Left lung (tissue), 10 donors: ENCODE measurements around the gene POU6F2. TPM values are rescaled to one million over a fixed set of nuclear protein-coding genes. Genes with fewer than 3 reads are reported as not detected.
"Not testable (repeated sequence)": the region's sequence is repeated elsewhere in the genome, so short reads cannot be mapped to it uniquely, and the experiment has no call there.

Source experiments
- ATAC-seq: fragments of 200-7000 bp; cut with Tn5 transposase; one replicate; pipeline ENCODE4 v1.9.1; 2020; ENCODE audit warnings: moderate library complexity
- DNase-seq, 4 donors: peaks; one replicate each; pipeline ENCODE4 v3.0.0-alpha.2; 2013 to 2020
- H3K27ac ChIP-seq, 2 donors: fragments of 200-600 bp; sonication (generic) in 1 of 2; one replicate each; pipeline versions ENCODE4 v1.5.0 to v1.8.0; 2020 to 2021
- H3K27me3 ChIP-seq, 2 donors: fragments of 200-600 bp; sonication (generic) in 1 of 2; one replicate each; pipeline versions ENCODE4 v1.5.0 to v1.8.0; 2020 to 2021
- H3K36me3 ChIP-seq, 2 donors: fragments of 200-600 bp; sonication (generic) in 1 of 2; one replicate each; pipeline versions ENCODE4 v1.5.0 to v1.8.0; 2020 to 2021
- H3K4me1 ChIP-seq, 2 donors: fragments of 200-600 bp; one replicate each; pipeline ENCODE4 v1.8.0; 2021
- H3K4me3 ChIP-seq, 2 donors: fragments of 200-600 bp; sonication (generic) in 1 of 2; one replicate each; pipeline versions ENCODE4 v1.5.0 to v1.8.0; 2020 to 2021; ENCODE audit warnings: mild to moderate bottlenecking in 1 of 2
- H3K9me3 ChIP-seq, 2 donors: fragments of 200-600 bp; sonication (generic) in 1 of 2; one replicate each; pipeline versions ENCODE4 v1.5.0 to v1.8.0; 2020 to 2021
- intact Hi-C, 2 donors: fragments of 100-400 bp; cut with DNase I; formaldehyde crosslinking; loops; one replicate each; pipeline versions ENCODE4 v1.11.2 to v1.14.2; 2022
- polyA plus RNA-seq, 6 donors: library from polyadenylated mRNA; unstranded; fragments of 120-200 nt; gene quantifications; one replicate each; pipeline ENCODE4 v1.2.1, GENCODE V29; 2013; ENCODE audit not compliant: insufficient read length in 6 of 6
- total RNA-seq, 2 donors: library from RNA; stranded (reverse); fragmentation: NEBNext Ultra II Directional; extraction: Animal tissue kit (Norgen Biotek cat#: 25700); gene quantifications; one replicate each; pipeline ENCODE4 v1.2.1, GENCODE V29; 2021
- TF ChIP-seq, protein P1 (sequence below), 2 donors: fragments of 200-600 bp; sonication (generic) in 1 of 2; IDR thresholded peaks; one replicate each; pipeline versions ENCODE4 v1.5.0 to v1.8.0; 2021; ENCODE audit warnings: antibody characterized with exemption in 2 of 2
- donor health status: DM: no; HTN: yes; CAD: no.
- donor health status: DM: no; HTN: no; CAD: no.

The POU6F2 gene
- total and polyA plus RNA-seq, 8 donors = 0.08 to 0.32 (median 0.18) TPM; not detected in 3

DNA sequence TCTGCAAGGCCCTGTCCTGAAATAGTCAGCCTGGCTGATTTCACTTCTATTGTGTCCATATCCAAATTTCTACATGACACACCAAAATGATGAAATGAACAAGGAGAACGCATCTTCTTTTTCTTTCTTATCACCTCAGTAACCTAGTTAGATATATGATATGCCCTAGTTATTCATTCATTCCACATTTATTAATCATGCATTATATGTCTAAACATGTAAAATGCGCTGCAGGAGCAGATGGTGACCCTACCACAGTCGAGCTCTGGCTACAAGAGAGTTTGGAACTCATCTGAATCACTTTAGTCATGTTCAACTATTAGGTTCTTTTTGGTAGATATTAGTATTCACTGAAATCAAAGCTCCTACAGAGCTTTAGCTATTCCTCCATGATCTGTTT is 36.9 kb upstream of the POU6F2 start:
- DNase-seq (no peak), ATAC-seq (no peak)
- H3K27me3 ChIP-seq = no peaks in the 10 kb centered on the region
- no peaks in the 10 kb centered on the region for H3K36me3 ChIP-seq
- no peaks in the 10 kb centered on the region for H3K9me3 ChIP-seq
- H3K4me3 ChIP-seq = no peak overlapping the region
- H3K27ac ChIP-seq = no peak overlapping the region
- TF ChIP-seq, protein P1, sequence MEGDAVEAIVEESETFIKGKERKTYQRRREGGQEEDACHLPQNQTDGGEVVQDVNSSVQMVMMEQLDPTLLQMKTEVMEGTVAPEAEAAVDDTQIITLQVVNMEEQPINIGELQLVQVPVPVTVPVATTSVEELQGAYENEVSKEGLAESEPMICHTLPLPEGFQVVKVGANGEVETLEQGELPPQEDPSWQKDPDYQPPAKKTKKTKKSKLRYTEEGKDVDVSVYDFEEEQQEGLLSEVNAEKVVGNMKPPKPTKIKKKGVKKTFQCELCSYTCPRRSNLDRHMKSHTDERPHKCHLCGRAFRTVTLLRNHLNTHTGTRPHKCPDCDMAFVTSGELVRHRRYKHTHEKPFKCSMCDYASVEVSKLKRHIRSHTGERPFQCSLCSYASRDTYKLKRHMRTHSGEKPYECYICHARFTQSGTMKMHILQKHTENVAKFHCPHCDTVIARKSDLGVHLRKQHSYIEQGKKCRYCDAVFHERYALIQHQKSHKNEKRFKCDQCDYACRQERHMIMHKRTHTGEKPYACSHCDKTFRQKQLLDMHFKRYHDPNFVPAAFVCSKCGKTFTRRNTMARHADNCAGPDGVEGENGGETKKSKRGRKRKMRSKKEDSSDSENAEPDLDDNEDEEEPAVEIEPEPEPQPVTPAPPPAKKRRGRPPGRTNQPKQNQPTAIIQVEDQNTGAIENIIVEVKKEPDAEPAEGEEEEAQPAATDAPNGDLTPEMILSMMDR (IDR thresholded peaks at IDR 0.05) = no peak
- intact Hi-C loops = no loop called here
- H3K4me1 ChIP-seq = no peaks in the 10 kb centered on the region

- ATAC-seq (no peak), DNase-seq (no peak)
- TF ChIP-seq, protein P1 (IDR thresholded peaks at IDR 0.05) = no peak
- Histone ChIP-seq H3K4me1 (no peaks in the 10 kb centered on the region), H3K27me3 (no peaks in the 10 kb centered on the region), H3K36me3 (no peaks in the 10 kb centered on the region), H3K4me3 (no peak overlapping the region), H3K9me3 (no peaks in the 10 kb centered on the region), H3K27ac (no peak overlapping the region)
- intact Hi-C loops = no loop called here
These were observed 35.2 kb upstream of the POU6F2 start for GRCh38 chr7:38942431-38943051.

DNA sequence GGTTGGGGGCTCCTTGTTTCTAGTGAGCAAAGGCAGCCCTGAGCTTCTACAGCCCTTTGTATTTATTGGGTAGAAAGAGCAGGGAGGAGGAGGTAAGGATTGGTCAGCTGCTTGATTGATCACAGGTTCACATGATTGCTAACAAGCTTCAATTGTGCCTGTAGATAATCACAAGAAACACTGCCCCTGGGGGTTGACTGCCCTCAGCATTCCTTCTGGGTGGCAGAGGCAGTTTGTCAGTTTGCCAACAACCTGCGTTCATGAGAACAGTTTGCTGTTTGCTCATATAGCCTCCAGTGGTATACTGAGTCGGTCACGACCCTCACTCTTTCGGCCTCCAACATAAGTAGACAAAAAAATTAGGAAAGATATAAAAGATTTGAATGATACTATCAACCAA is 30.2 kb upstream of the POU6F2 start:
- H3K9me3 ChIP-seq, H3K4me3 ChIP-seq, H3K36me3 ChIP-seq, H3K4me1 ChIP-seq, ATAC-seq, H3K27ac ChIP-seq, intact Hi-C loops, H3K27me3 ChIP-seq, DNase-seq: not testable (repeated sequence)

- DNase-seq (no peak), ATAC-seq (no peak)
- Histone ChIP-seq H3K36me3 (no peaks in the 10 kb centered on the region), H3K4me1 (no peaks in the 10 kb centered on the region), H3K27ac (no peak overlapping the region), H3K27me3 (no peaks in the 10 kb centered on the region), H3K9me3 (no peaks in the 10 kb centered on the region), H3K4me3 (no peak overlapping the region)
- TF ChIP-seq, protein P1 (IDR thresholded peaks at IDR 0.05) = no peak
- intact Hi-C loops = no loop called here
These were observed 27.4 kb upstream of the POU6F2 start for GRCh38 chr7:38950309-38950708.

DNA sequence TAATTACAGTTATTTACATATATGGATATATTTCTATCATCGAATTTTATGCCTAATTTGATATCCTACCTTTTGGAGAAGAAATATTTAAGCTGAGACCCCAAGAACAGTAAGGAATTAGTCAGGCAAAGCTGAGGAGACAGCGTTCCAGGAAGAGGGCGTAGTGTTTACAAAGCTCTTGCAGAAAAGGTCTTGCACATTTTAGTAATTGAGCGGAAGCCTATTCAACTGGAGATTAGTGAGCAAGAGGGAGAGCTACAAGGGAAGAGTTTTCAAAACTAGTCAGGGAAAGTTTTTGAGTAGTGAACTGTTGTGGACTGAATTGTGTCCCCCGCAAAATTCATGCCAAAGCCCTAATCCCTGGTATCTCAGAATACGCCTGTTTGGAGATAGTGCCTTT is 26.5 kb upstream of the POU6F2 start:
- no peak overlapping the region for H3K27ac ChIP-seq
- no peaks in the 10 kb centered on the region for H3K36me3 ChIP-seq
- no peak for DNase-seq
- H3K9me3 ChIP-seq = no peaks in the 10 kb centered on the region
- ATAC-seq = peak; percentile 85
- H3K4me3 ChIP-seq = no peak overlapping the region
- no peaks in the 10 kb centered on the region for H3K4me1 ChIP-seq
- no peaks in the 10 kb centered on the region for H3K27me3 ChIP-seq
- intact Hi-C loops = no loop called here
- TF ChIP-seq, protein P1 (IDR thresholded peaks at IDR 0.05) = no peak

DNA sequence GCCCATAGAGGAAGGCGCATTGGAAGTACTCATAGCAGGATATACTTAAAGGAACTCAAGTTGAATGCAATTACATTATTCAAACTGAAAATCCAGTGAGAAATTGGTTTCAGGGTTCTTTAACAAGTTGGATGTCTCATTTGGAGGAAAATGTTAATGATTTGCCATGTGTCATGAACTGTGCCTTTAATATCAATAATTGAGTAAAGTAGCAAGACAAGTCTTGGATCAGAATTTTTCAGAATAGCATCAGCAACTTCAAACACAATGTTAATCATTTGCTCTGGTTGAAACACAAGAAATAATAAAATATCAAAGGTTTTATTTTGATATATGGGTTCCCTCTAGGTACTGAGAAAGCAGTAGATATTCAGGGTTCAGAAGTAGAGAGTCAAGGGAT is 24.5 kb upstream of the POU6F2 start:
- TF ChIP-seq, protein P1 (IDR thresholded peaks at IDR 0.05) = no peak
- DNase-seq (no peak), ATAC-seq (no peak)
- intact Hi-C loops = no loop called here
- Histone ChIP-seq H3K9me3 (no peaks in the 10 kb centered on the region), H3K4me3 (no peak overlapping the region), H3K27me3 (no peaks in the 10 kb centered on the region), H3K36me3 (no peaks in the 10 kb centered on the region), H3K4me1 (no peaks in the 10 kb centered on the region), H3K27ac (no peak overlapping the region)
